Measurements from ENCODE around the gene HORMAD2.
"Not testable (repeated sequence)": the region's sequence is repeated elsewhere in the genome, so short reads cannot be mapped to it uniquely, and the experiment has no call there.

The HORMAD2 gene

GRCh38 chr22:30056015-30056414 lies 24.2 kb upstream of the HORMAD2 start:
- in situ Hi-C loops (cut with MboI; ENCODE audit: low sequenced_read_pairs) = no loop called here

GRCh38 chr22:30057375-30057774 lies 22.9 kb upstream of the HORMAD2 start:
- in situ Hi-C loops (cut with MboI; ENCODE audit: low sequenced_read_pairs) = no loop called here

DNA sequence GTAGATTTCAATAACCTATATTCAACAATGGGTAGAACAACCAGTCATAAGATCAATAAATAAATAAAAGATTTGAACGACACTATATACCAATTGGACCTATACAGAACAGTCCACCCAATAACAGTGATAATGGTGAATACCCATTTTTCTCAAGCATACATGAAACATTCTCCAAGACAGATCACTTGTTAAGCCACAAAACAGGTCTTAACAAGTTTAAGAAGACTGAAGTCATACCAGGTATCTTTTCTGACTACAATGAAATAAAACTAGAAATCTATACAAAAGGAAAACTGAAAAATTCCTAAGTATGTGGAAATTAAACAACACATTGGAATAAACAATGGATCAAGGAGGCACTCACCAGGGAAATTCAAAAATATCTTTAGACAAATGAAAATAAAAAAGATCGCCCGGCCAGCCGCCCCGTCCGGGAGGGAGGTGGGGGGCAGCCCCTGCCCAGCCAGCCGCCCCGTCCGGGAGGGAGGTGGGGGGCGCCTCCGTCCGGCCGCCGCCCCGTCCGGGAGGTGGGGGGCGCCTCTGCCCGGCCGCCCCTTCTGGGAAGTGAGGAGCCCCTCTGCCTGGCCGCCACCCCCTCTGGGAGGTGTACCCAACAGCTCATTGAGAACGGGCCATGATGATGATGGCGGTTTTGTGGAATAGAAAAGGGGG lies 20.8 kb upstream of the HORMAD2 start:
- in situ Hi-C loops (cut with MboI; ENCODE audit: low sequenced_read_pairs) = not testable (repeated sequence)

DNA sequence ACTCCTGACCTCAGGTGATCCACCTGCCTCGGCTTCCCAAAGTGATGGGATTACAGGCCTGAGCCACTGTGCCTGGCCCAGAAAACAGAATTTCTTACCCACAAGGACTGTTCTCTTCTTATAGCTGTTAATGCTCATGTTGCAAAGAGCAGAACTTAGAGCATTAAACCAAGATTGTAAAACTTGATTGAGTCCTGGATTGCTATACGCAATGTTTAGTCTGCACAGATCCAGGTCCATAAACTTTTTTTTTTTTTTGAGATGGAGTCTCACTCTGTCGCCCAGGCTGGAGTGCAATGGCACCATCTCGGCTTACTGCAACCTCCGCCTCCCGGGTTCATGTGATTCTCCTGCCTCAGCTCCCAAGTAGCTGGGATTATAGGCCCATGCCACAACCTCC lies 19.2 kb upstream of the HORMAD2 start:
- in situ Hi-C loops (cut with MboI; ENCODE audit: low sequenced_read_pairs) = not testable (repeated sequence)

- in situ Hi-C loops (cut with MboI; ENCODE audit: low sequenced_read_pairs) = no loop called here
Measured at GRCh38 chr22:30062259-30062658, 18.0 kb upstream of the HORMAD2 start.

GRCh38 chr22:30062950-30063349 lies 17.3 kb upstream of the HORMAD2 start:
- in situ Hi-C loops (cut with MboI; ENCODE audit: low sequenced_read_pairs) = no loop called here

GRCh38 chr22:30064172-30064571 lies 16.1 kb upstream of the HORMAD2 start:
- in situ Hi-C loops (cut with MboI; ENCODE audit: low sequenced_read_pairs) = no loop called here

GRCh38 chr22:30073743-30074142 lies 6.5 kb upstream of the HORMAD2 start:
- in situ Hi-C loops (cut with MboI; ENCODE audit: low sequenced_read_pairs) = no loop called here

- in situ Hi-C loops (cut with MboI; ENCODE audit: low sequenced_read_pairs) = no loop called here
Measured at GRCh38 chr22:30074147-30074546, 6.1 kb upstream of the HORMAD2 start.

DNA sequence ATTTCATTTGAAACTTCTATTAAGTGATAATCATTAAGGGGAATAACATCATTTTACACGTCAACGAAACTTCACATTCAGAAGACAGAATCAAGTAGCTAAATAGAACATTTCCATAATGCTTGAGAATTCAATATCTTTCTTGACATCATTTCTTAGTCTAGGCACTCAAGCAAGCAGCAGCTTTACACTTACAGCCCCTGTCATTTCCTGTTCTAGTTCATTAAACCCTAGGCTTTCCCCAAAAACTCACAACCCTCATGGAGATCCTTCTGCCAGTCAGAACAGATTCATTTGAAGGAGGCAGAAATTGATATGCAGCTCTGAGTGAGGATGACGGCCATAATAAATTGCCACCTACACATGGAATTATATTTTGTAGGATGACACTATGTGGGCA lies 5.3 kb upstream of the HORMAD2 start:
- in situ Hi-C loops (cut with MboI; ENCODE audit: low sequenced_read_pairs) = no loop called here

DNA sequence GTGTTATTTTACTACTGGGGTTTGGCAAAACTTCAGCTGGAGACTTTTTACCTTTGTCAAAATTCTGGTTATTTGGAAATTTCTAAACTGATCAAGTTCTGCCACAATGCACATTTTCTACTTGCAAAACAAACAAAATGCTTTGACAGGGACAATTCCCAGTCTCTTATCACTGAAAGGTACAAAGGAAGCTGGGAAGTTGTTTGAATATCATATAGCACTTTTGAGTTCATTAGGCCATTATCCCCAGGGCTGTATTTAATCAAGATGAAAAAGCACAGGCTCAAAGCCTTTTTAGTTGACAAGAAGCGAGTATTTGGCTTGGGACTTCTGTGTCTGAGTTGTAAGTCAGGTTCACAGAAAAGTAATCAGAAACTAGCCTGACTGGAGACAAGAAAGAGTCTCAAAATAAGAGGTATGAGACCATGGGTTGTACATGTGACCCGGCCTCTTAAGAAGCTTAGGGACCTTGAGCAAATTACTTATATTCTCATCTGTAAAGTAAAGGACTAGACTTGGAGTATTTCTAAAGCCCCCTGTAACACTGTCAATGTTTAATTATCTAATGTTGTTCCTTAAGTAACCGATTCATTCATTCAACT lies 2.9 kb upstream of the HORMAD2 start:
- in situ Hi-C loops (cut with MboI; ENCODE audit: low sequenced_read_pairs) = no loop called here

DNA sequence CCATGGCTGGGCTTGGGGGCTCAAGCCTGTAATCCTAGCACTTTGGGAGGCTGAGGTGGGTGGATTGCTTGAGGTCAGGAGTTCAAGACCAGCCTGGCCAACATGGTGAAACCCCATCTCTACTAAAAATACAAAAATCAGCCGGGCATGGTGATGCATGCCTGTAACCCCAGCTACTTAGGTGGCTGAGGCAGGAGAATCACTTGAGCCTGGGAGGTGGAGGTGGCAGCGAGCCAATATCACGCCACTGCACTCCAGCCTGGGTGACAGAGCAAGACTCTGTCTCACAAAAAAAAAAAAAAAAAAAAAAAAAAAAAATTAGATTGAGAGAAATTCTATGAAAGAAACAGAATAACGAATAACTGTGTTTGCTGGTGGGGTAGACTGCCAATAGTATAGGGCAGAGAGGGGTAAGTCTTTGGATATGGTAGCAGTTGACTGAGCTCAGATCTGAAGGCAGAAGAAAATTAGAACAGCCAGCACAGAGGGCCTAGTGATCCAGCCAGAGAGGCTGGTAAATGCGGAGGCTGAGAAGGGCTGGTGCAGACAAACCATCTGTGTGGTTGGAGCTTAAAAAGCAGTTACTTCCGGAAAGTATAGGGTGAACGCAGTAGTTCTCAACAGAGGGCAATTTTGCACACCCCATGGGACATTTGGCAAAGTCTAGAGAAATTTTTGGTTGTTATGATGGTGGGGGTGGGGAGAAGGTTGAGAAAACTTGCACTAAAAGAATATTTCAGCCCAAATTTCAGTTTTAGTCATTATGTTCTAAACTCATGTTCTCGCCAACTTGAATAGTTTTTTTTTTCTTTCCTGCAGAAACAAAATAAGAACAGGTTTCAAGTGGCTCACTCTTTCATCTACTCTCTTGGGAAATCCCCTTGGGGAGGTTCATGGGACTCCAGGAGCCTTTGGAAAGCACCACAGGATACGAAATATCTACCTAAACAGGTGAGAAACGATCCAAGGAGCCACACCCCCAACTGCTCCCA lies 1.6 kb upstream of the HORMAD2 start:
- in situ Hi-C loops (cut with MboI; ENCODE audit: low sequenced_read_pairs) = no loop called here

GRCh38 chr22:30080805-30081204 lies 541 bp downstream of the HORMAD2 start:
- in situ Hi-C loops (cut with MboI; ENCODE audit: low sequenced_read_pairs) = no loop called here

GRCh38 chr22:30086496-30086895 lies 6.2 kb downstream of the HORMAD2 start:
- in situ Hi-C loops (cut with MboI; ENCODE audit: low sequenced_read_pairs) = no loop called here

GRCh38 chr22:30087037-30087436 lies 6.8 kb downstream of the HORMAD2 start:
- in situ Hi-C loops (cut with MboI; ENCODE audit: low sequenced_read_pairs) = not testable (repeated sequence)

GRCh38 chr22:30087611-30088010 lies 7.3 kb downstream of the HORMAD2 start:
- in situ Hi-C loops (cut with MboI; ENCODE audit: low sequenced_read_pairs) = no loop called here

- in situ Hi-C loops (cut with MboI; ENCODE audit: low sequenced_read_pairs) = no loop called here
Measured at GRCh38 chr22:30088468-30088867, 8.2 kb downstream of the HORMAD2 start.

DNA sequence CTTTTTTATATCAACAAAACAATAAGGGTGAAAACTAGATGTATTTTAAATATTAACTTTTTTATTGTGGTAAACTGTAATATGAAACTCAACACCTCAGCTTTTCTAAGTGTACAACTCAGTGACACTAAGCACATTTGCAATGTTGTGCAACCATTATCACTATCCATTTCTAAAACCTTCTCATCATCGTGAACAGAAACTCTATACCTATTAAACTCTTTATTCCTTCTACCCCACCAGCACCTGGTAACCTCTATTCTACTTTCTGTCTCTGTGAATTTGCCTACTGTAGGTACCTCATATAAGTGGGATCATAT lies 9.4 kb downstream of the HORMAD2 start:
- in situ Hi-C loops (cut with MboI; ENCODE audit: low sequenced_read_pairs) = no loop called here

DNA sequence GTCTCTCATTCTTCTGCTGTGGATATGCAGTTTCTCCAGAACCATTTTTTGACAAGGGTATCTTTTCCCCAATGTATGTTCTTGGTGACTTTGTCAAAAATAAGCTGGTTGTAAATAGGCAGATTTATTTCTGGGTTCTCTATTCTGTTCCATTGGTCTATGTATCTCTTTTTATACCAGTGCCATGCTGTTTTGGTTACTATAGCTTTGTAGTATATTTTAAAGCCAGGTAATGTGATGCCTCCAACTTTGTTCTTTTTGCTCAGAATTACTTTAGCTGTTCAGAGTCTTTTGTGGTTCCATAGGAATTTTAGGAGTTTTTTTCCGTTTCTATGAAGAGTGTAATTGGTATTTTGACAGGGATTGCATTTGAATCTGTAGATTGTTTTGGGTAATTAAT lies 12.4 kb downstream of the HORMAD2 start:
- in situ Hi-C loops (cut with MboI; ENCODE audit: low sequenced_read_pairs) = no loop called here

DNA sequence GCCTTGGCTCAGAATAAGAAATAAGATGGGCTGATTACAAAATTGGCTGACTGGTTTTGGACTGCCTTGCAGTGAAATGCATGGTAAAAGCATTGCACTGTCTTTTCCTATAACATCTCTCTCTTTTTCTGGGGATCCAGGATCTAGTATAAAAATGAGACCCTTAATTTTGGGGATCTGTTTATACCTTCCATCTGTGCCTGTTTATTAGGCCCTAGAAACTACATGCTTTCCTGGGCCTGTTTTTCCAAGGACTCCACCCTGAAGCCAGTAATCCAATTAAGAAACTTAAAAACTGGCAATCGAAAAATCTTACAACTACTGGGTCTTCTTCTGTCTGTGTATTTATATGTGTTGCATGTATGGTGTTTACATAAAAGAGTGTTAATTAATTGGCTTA lies 14.5 kb downstream of the HORMAD2 start:
- in situ Hi-C loops (cut with MboI; ENCODE audit: low sequenced_read_pairs) = no loop called here

GRCh38 chr22:30097861-30098260 lies 17.6 kb downstream of the HORMAD2 start:
- in situ Hi-C loops (cut with MboI; ENCODE audit: low sequenced_read_pairs) = no loop called here

GRCh38 chr22:30100770-30101169 lies 20.5 kb downstream of the HORMAD2 start:
- in situ Hi-C loops (cut with MboI; ENCODE audit: low sequenced_read_pairs) = loop anchor here (25.0 kb wide), 1 partner anchor 287 kb away; the partner anchor contains the start of genes RNF215 and SEC14L2

Data from HL-60/S4 treated with retinoic acid at 250 ng/mL for 4 days and 3 days (cell line).